ENCODE data around the gene CFAP74. TPM values are rescaled to one million over a fixed set of nuclear protein-coding genes. Genes with fewer than 3 reads are reported as not detected.

Gene CFAP74
- total and polyA plus RNA-seq, 9 of the 15 experiments (the other 6 are each of a cell fraction or from before 2014, with no cell fraction given) = 0.03 to 0.15 (median 0.05) TPM; not detected in 6

GRCh38 chr1:1890506-1891348, 112.9 kb downstream of the CFAP74 start, which contains the start of gene GNB1 (continued):
- TF ChIP-seq GABPA (tag; conservative IDR thresholded peaks at IDR 0.05; ENCODE audit: low read depth) = no peak; the same call in 1 of the 2 replicates
- TF ChIP-seq MYNN (IDR thresholded peaks at IDR 0.05) = no peak
- no peak for TF ChIP-seq MYNN (CRISPR knock-in tag; IDR thresholded peaks at IDR 0.05)
- no peak for TF ChIP-seq KDM4B (IDR thresholded peaks at IDR 0.05; ENCODE audit: borderline replicate concordance in 2 of 2, low read depth in 1 of 2)
- no peak for TF ChIP-seq NCOA1 (IDR thresholded peaks at IDR 0.05; ENCODE audit: low read depth)
- no peak for TF ChIP-seq SMC3 (conservative IDR thresholded peaks at IDR 0.05; ENCODE audit: insufficient read depth, low read depth, low read length)
- TF ChIP-seq AFF1 (IDR thresholded peaks at IDR 0.05; ENCODE audit: low read depth in 1 of 2, partially characterized antibody in 2 of 2) = no peak
- peak; percentile 18 to 87 (median 83) for TF ChIP-seq YY1 (IDR thresholded peaks at IDR 0.05; ENCODE audit: borderline replicate concordance in 1 of 3, control insufficient read depth in 1 of 3, extremely low read depth in 1 of 3, insufficient read depth in 3 of 3, insufficient read length in 1 of 3, insufficient replicate concordance in 2 of 3, low read depth in 1 of 3, low read length in 2 of 3)
- no peak for TF ChIP-seq MBD1 (CRISPR knock-in tag; IDR thresholded peaks at IDR 0.05)
- peak; percentile 98; the same call in 1 of the 2 replicates for TF ChIP-seq GATAD2B (IDR thresholded peaks at IDR 0.05; ENCODE audit: borderline replicate concordance)
- TF ChIP-seq SNRNP70 (optimal IDR thresholded peaks at IDR 0.05; ENCODE audit: low read depth, low read length) = no peak
- TF ChIP-seq, protein P1, sequence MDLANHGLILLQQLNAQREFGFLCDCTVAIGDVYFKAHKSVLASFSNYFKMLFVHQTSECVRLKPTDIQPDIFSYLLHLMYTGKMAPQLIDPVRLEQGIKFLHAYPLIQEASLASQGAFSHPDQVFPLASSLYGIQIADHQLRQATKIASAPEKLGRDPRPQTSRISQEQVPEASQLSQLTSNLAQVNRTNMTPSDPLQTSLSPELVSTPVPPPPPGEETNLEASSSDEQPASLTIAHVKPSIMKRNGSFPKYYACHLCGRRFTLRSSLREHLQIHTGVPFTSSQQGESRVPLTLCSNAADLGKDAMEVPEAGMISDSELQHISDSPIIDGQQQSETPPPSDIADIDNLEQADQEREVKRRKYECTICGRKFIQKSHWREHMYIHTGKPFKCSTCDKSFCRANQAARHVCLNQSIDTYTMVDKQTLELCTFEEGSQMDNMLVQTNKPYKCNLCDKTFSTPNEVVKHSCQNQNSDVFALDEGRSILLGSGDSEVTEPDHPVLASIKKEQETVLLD (IDR thresholded peaks at IDR 0.05) = peak; percentile 79
